ENCODE data around the gene PDXK.
"Not testable (repeated sequence)": the region's sequence is repeated elsewhere in the genome, so short reads cannot be mapped to it uniquely, and the experiment has no call there.

PDXK gene

DNA sequence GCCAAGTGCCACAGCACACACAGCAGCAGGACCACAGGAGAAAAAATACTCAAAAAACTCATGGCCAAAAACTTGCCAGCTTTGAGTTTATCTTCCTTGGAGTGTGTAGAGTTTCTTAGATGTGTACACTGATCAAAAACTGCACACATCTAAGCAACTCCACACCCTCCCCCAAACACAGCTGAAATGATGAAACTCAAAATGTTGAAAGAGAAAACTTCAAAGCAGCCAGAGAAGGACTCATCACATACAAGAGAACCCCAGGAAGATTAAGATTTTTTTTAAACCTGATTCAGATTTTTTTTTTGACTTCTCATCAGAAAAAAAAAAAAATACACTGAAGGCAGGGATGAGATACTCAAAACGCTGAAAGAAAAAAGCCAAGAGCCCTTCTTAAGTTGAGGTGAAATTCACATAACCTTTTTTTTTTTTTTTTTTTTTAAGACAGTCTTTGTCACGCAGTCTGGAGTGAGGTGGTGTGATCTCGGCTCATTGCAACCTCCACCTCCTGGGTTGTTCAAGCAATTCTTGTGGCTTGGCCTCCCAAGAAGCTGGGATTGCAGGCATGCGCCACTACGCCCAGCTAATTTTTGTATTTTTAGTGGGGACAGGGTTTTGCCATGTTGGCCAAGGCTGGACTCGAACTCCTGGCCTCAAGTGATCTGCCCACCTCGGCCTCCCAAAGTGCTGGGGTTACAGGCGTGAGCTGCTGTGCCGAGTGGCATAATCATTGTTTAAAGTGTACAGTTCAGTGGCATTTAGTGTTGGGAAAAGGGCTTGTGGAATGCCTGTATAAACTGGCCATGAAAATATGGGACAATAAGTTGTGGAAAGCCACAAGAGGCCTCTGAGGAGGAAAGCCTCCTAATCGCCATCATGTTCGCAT, 20.9 kb upstream of the PDXK start:
- DNase-seq, result no peak

DNA sequence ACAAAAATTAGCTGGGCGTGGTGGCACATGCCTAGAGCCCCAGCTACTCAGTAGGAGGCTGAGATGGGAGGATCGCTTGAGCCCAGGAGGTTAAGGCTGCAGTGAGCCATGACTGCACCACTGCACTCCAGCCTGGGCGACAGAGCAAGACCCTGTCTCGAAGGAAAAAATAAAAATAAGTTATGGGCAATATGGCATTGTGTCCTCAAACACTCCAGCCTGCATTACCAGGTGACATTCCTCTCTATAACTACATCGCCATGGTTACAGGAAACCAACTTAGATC, 19.5 kb upstream of the PDXK start:
- DNase-seq, result not testable (repeated sequence)

DNA sequence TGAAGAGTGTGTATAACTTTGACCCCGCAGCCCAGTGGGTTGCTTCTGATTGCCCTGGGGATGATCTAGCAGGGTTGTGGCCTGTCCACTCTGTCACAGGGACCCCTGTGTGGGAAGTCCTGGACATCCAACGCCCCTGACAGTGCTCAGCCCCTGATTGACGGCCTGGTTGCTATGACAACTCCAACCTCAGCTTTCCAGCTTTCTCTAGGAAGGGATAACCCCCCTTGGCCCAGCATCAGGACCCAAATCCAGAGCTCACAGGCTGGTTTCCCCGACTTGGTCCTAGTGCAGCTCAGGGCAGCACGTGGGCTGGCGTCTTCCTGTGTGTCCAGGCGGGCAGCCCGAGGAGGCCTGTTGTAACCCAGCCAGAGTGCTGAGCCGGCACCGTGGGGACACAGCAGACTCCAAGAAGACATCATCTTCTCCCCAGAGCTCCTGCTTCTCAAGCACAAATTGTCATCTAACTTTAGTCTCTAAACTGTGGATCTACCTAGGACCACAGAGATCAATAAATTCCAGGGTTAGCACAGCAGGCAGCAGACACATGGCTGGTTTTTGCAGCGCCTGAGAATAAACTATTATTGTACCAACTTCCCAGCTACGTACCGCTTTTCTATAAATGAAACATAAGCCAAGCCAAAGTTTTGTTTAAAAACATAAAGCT, 18.9 kb upstream of the PDXK start:
- no peak for DNase-seq

DNA sequence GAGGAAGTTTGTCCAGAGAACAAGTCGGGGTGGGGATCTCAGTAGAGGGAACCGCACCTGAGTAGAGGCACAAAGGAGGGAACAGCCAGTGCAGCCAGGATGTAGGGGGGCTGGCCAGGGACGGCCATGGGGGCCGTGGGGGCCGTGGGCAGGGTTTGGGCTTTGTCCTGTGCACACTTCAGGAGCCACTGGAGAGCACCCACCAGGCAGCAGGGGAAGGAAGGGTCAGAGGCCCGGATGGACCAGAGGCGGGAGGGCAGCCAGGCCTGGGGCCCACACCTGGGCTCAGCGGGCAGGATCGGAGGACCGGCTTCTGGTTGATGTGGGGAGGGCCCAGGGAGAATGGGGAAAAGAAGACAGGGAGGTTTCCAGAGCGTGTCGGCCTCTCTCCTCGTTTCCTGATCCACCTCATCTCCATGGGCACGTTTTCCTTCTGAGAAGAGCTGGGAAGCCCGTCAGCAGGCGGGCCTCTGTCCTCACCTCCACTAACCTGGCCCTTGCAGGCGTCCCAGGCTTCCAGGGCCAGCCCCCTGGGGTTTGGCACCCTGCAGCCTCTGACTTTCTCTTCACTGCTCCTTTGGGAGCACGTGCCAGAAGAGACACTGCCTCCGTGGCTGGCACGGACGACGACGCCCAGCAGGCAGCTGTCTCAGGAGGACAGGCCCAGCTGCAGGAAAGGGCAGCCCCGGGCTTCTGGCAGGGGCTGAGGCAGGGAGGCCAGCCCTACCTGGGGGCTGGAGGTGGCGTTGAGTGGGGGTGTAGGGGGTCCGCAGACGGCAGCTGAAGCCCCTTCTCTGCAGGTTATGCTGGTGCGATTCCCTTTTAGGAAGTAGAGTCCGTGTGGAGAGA, 16.8 kb upstream of the PDXK start:
- no peak for DNase-seq

GRCh38 chr21:43702785-43703034, 16.2 kb upstream of the PDXK start:
- no peak for DNase-seq

DNA sequence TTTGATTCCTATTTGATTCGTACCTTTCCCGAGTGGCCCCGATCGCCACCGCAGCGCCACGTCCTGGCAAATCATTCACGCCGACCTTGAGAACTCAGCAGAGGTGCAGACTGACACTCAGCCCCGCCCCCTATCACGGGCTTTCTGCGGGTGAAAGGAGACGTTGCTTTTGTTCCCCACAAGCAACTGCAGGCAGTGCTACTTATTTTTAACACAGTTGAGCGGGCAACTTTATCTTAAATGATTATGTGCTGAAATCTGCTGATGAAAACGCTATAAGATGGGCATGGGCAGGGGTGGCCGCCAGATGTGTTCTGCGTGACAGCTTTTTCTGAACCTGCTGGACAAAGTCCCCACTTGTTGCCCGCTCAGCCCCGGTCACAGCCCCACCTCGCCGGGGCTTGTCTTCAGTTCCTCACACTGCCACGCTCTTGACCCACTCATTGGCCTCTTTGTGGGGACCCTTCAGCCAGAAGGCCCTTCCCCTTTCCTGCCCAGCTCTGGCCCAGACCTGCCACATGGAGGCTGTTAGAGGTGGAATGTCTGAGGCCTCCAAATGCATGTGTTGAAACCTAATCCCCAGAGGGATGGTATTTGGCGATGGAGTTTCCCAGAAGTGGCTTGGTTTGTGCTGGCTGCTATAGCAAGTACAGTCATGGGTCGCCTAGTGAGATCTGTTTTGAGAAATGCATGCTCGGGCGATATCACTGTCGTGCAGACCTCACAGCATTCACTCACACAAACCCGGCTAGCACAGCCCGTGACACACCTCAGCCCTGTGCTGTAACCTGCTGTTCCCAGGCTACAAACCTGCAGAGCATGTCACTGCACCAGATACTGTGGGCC, 15.7 kb upstream of the PDXK start:
- peak; percentile 34 for DNase-seq

- no peak for DNase-seq
Observed at GRCh38 chr21:43707462-43707861, 11.5 kb upstream of the PDXK start.

DNA sequence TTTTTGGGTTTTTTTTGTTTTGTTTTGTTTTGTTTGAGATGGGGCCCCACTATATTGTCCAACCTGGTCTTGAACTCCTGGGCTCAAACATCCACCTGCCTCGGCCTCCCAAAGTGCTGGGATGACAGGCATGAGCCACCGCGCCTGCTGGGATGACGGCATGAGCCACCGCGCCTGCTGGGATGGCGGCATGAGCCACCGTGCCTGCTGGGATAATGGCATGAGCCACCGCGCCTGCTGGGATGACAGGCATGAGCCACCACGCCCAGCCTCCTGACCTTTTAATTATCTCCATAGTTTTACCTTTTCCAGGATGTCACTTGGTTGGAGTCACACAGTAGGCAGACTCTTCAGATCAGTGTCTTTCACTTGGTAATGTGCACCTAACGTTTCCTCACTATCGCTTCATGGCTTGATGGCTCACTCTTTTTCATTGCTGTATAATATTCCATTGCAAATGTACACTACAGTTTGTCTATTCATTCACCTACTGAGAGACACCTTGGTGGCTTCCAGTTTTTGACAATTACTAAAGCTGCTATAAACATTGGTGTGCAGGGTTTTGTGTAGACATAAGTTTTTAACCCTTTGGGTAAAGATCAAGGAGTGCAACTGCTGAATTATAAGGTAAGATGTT, 10.1 kb upstream of the PDXK start:
- no peak for DNase-seq

DNA sequence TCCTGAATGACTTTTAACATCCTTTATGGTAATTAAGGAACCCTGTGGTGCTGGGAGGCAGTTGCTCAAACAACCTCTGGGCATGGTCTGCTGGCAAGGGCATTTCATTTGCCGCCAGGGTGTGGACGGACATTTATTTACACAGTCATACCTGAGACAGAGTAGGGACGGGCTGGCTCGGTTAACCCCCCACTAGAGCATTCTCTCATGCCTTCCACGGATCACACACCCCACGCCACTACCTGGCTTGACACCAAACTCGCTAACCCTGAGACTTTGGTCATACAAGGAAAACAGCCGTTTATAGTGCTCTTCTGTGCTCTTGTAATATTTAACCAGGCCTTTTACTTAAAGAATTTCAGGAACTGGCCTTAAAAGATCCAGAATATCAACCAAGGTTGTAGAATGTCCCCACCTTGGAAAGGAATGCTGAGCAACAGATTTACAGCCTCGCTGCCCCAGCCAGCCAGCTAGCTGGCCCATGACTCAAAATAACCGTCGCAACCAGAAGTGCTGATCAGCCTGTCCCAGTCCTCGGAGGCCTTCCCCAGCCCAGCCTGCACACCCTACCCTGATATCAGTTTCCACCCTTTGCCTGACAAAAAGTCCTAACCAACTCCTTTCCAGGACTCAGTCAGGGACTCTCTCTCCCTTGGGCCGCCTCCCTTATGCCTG, 6.5 kb upstream of the PDXK start:
- DNase-seq, result no peak

DNA sequence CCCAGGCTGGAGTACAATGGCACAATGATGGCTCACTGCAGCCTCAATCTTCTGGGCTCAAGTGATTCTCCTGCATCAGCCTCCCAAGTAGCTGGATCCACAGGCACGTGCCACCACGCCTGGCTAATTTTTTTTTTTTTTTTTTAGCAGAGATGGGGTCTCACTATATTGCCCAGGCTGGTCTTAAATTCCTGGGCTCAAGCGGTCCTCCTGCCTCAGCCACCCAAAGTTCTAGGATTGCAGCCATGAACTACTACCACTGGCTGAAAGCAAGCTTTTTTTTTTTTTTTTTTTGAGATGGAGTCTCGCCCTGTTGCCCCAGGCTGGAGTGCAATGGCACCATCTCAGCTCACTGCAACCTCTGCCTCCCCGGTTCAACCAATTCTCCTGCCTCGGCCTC, 5.8 kb upstream of the PDXK start:
- not testable (repeated sequence) for DNase-seq

DNA sequence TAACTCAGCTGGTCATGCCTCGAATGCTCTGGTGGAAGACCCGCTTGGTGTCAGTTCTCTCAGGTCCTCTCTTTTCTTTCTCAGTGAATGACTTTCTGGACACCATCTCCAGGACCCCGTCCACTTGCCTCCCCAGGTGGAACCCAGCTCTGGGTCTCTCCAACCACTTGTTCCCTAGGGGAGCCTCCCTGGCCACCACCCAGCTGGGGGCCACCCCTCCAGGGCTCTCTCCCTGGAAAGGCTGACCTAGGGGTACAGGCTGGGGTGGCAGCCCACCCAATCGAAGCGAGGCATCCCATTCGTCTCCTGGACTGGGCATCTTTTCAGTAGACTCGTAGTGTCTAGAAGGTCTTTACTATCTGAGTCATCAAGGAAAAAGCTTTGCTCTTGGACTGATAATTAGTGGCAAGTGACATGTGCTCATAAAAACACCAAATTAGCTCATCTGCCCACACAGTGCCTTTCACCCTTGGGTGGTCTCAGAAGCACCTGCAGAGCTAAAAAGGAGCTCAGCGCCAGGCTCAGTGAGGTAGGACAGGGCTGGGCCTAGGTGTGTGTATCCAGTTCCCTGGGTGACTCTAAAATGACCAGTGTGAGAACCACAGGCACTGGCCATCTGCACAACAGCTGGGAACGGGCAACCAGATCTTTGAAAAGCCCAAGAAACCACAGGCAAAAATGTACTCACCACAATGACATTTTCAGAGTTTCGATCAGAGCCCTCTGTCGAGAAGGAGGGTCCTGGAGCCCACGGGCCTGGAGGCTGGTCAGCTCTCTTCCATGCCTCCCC, 2.4 kb upstream of the PDXK start:
- DNase-seq, result no peak

- DNase-seq, result no peak
Observed at GRCh38 chr21:43717166-43717853, 1.6 kb upstream of the PDXK start.

GRCh38 chr21:43717967-43718871, 710 bp upstream of the PDXK start:
- no peak for DNase-seq

GRCh38 chr21:43719748-43720538, 1.0 kb downstream of the PDXK start:
- no peak for DNase-seq

GRCh38 chr21:43720539-43721166, 1.7 kb downstream of the PDXK start:
- no peak for DNase-seq

- DNase-seq, result no peak
Observed at GRCh38 chr21:43721206-43721605, 2.3 kb downstream of the PDXK start.

- DNase-seq, result no peak
Observed at GRCh38 chr21:43721939-43722338, 3.0 kb downstream of the PDXK start.

GRCh38 chr21:43723648-43724047, 4.7 kb downstream of the PDXK start:
- DNase-seq, result no peak

All from NCI-H1417 treated with DMSO at 0.1 percent for 48 hours (cell line).